ENCODE measurements around the gene PTPRZ1.
A peak's percentile ranks its signal among the peaks of the same experiment; 100 is the strongest.

PTPRZ1 gene

DNA sequence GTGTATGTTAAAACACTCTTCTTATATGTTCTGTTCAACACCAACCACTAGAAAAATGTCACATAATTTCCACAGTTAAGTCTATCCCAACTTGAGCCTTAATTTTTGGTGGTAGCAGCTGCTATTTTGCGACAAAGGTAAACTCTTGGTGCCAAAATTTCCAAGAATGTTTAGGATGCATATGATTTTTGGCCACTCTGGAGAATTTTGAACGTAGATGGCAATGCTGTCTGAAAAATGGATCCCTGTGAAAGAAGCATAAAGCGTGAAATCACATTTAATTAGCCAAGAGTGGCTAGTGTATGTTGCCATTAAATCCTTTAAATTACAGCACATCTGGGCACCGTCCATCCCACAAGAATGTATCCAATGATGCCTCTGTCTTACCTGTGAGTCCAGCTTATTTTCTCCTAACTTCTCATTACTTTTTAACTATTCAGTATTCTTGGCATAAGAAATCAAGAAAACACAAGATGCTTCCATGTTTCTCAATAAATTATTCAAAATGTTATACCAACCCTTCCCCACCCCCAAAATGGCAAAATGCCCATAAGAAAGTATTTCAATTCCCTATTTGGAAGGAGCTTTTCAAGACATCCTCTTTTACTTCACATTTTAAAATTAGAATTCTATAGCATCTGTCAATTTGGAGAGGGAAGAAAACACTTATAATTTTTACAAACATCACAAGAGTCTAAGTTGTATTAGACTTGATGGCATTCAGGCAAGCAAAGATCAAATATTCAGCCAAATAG is 12.4 kb downstream of the PTPRZ1 start:
- in situ Hi-C loops (cut with MboI; ENCODE audit: low sequenced_read_pairs, unreplicated experiment): no loop called here
- DNase-seq (ENCODE audit: low spot score): no peak
- TF ChIP-seq, protein P1, sequence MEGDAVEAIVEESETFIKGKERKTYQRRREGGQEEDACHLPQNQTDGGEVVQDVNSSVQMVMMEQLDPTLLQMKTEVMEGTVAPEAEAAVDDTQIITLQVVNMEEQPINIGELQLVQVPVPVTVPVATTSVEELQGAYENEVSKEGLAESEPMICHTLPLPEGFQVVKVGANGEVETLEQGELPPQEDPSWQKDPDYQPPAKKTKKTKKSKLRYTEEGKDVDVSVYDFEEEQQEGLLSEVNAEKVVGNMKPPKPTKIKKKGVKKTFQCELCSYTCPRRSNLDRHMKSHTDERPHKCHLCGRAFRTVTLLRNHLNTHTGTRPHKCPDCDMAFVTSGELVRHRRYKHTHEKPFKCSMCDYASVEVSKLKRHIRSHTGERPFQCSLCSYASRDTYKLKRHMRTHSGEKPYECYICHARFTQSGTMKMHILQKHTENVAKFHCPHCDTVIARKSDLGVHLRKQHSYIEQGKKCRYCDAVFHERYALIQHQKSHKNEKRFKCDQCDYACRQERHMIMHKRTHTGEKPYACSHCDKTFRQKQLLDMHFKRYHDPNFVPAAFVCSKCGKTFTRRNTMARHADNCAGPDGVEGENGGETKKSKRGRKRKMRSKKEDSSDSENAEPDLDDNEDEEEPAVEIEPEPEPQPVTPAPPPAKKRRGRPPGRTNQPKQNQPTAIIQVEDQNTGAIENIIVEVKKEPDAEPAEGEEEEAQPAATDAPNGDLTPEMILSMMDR (IDR thresholded peaks at IDR 0.05; ENCODE audit: borderline replicate concordance, control extremely low read depth, extremely low read depth, insufficient read depth, missing control alignments): no peak

DNA sequence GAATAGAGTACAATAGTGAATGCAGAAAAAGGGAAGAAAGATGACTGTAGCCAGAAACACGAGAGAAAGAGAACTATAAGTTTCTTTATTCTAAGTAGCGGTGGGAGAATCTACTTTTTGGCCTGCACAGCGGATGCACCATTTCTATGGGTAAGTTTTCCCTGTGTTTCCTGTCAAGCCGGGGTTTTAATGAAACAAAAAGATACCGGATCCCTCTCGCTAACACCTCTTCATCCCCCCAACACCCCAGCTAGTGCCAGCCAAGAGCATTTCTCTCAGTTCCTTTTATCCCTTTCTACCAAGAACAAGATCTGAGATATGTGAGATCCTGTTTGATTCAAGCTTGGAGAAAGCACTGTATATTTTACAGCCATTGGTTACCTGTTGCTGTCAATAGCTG is 14.7 kb downstream of the PTPRZ1 start:
- in situ Hi-C loops (cut with MboI; ENCODE audit: low sequenced_read_pairs, unreplicated experiment): no loop called here
- TF ChIP-seq, protein P1 (IDR thresholded peaks at IDR 0.05; ENCODE audit: borderline replicate concordance, control extremely low read depth, extremely low read depth, insufficient read depth, missing control alignments): no peak
- no peak for DNase-seq (ENCODE audit: low spot score)

DNA sequence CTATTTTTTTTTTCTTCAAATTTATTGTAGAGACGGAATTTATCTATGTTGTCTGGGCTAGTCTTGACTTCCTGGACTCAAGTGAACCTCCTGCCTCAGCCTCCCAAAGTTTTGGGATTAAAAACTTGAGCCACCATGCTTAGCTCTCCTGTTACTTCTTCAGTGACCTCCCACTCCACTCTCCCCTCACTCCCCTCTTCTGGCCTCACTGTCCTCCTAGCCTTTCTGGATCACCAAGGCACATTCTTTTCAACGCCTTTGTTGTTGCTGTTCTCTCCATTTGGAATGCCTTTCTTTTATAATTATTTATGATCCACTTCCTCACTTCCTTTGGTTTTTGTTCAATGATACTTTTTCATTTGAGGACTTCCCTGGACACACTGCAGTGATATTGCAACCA is 17.9 kb downstream of the PTPRZ1 start:
- TF ChIP-seq, protein P1 (IDR thresholded peaks at IDR 0.05; ENCODE audit: borderline replicate concordance, control extremely low read depth, extremely low read depth, insufficient read depth, missing control alignments): no peak
- in situ Hi-C loops (cut with MboI; ENCODE audit: low sequenced_read_pairs, unreplicated experiment): no loop called here
- no peak for DNase-seq (ENCODE audit: low spot score)

DNA sequence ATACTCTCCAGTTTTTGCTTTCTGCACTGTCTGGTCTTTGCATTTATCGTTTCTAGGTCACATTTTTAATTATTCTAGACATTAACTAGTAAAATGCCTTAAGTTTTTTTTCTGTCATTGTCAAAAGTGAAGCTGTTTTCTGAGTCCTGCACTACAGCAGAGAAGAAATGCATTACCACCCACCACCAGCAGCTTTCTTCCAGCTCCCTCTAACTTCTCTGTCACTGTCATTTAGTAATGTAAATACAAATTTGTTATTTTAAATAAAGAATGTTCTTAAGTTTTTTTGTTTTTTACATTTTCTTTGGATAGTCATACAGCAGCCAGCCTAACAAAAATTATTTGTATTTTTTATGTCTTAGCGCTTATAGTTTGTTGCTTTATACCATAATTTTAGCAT is 18.8 kb downstream of the PTPRZ1 start:
- in situ Hi-C loops (cut with MboI; ENCODE audit: low sequenced_read_pairs, unreplicated experiment): no loop called here
- DNase-seq (ENCODE audit: low spot score): no peak

DNA sequence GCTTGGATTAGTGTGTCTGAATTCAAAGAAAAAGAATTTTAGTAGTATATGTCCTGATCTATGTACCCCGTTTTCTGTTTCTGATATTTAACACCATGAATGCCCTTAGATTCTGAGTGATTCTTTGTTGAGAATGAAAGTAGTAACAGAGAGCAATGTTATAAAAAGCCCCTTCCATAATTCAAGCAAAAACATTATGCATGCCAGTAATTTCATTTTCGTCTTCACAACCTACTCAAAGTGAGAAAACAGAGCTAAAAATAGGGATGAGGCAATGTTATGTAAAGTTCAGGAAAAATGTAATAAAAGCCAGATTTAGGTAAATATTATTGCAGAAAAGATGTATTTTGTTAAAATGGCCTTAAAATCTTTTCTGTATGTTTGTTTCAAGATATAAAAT is 28.1 kb downstream of the PTPRZ1 start:
- DNase-seq (ENCODE audit: low spot score): peak; percentile 1
- in situ Hi-C loops (cut with MboI; ENCODE audit: low sequenced_read_pairs, unreplicated experiment): no loop called here
- TF ChIP-seq, protein P1 (IDR thresholded peaks at IDR 0.05; ENCODE audit: borderline replicate concordance, control extremely low read depth, extremely low read depth, insufficient read depth, missing control alignments): no peak

More for the DNA sequence above, 18.8 kb downstream of the PTPRZ1 start:
- TF ChIP-seq, protein P1 (IDR thresholded peaks at IDR 0.05; ENCODE audit: borderline replicate concordance, control extremely low read depth, extremely low read depth, insufficient read depth, missing control alignments): no peak

DNA sequence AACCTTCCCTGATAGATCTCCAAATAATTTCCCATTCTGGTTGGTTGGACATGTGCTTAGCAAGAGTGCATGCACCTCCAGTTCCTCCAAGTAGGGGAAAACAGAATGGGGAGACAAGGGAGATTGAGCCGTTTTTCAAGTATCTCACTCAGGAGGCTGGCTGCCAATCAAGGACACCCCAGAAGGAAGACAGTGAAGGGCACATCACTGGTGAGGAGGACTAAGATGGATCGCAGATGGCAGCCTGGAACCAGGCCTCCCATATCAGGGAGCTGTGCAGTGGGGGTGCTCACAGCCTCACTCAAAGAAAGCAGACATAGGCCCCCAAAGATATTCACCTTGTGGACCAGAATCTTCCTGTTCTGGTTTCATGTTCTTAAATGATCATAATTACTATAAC is 31.2 kb downstream of the PTPRZ1 start:
- DNase-seq (ENCODE audit: low spot score): no peak
- in situ Hi-C loops (cut with MboI; ENCODE audit: low sequenced_read_pairs, unreplicated experiment): no loop called here
- TF ChIP-seq, protein P1 (IDR thresholded peaks at IDR 0.05; ENCODE audit: borderline replicate concordance, control extremely low read depth, extremely low read depth, insufficient read depth, missing control alignments): no peak

All from GM13976 (cell line).